ENCODE data around the gene PHACTR1.

GRCh38 chr6:13315896-13316295, 599.3 kb downstream of the PHACTR1 start:
- no peak for TF ChIP-seq CTCF (IDR thresholded peaks at IDR 0.05; ENCODE audit: low read depth, low read length)
- TF ChIP-seq EZH2phosphoT487 (IDR thresholded peaks at IDR 0.05; ENCODE audit: low read depth): no peak

Measured in OCI-LY3 (cell line).